ENCODE measurements around the gene EEPD1.
"Not testable (repeated sequence)": the region's sequence is repeated elsewhere in the genome, so short reads cannot be mapped to it uniquely, and the experiment has no call there.

EEPD1 gene

GRCh38 chr7:36318116-36318515, 165.1 kb downstream of the EEPD1 start:
- Mint-ChIP-seq H3K4me3 (no peak overlapping the region), H3K36me3 (ENCODE audit: low read depth) (peaks cover 20% of the 10 kb centered on the region), H3K27ac (no peak overlapping the region)

GRCh38 chr7:36321284-36321683, 168.2 kb downstream of the EEPD1 start:
- DNase-seq; H3K27me3 Mint-ChIP-seq (ENCODE audit: low read depth, poor library complexity); H3K27ac Mint-ChIP-seq; H3K4me3 Mint-ChIP-seq: not testable (repeated sequence)
- peaks cover 28% of the 10 kb centered on the region for H3K36me3 Mint-ChIP-seq (ENCODE audit: low read depth)
- H3K4me1 Mint-ChIP-seq, result peaks cover 24% of the 10 kb centered on the region
- H3K9me3 Mint-ChIP-seq, result peaks cover 30% of the 10 kb centered on the region

More at GRCh38 chr7:36318116-36318515, 165.1 kb downstream of the EEPD1 start:
- peaks cover 26% of the 10 kb centered on the region for H3K9me3 Mint-ChIP-seq
- H3K27me3 Mint-ChIP-seq (ENCODE audit: low read depth, poor library complexity), result peaks cover 4% of the 10 kb centered on the region
- peaks cover 35% of the 10 kb centered on the region for H3K4me1 Mint-ChIP-seq
- TF ChIP-seq CTCF (IDR thresholded peaks at IDR 0.05), result no peak
- DNase-seq, result no peak

- Mint-ChIP-seq H3K4me1 (peaks cover 10% of the 10 kb centered on the region), H3K27me3 (ENCODE audit: low read depth, poor library complexity) (no peaks in the 10 kb centered on the region), H3K9me3 (peaks cover 7% of the 10 kb centered on the region), H3K36me3 (ENCODE audit: low read depth) (peaks cover 46% of the 10 kb centered on the region), H3K4me3 (no peak overlapping the region), H3K27ac (no peak overlapping the region)
- TF ChIP-seq CTCF (IDR thresholded peaks at IDR 0.05), result no peak
- DNase-seq, result no peak
Observed at GRCh38 chr7:36336390-36336789, 183.3 kb downstream of the EEPD1 start.

- H3K27me3 Mint-ChIP-seq (ENCODE audit: low read depth, poor library complexity), result no peaks in the 10 kb centered on the region
- peaks cover 10% of the 10 kb centered on the region for H3K4me1 Mint-ChIP-seq
- H3K27ac Mint-ChIP-seq, result no peak overlapping the region
- H3K9me3 Mint-ChIP-seq, result peaks cover 3% of the 10 kb centered on the region
- no peak for DNase-seq
- no peak overlapping the region for H3K4me3 Mint-ChIP-seq
- peaks cover 27% of the 10 kb centered on the region for H3K36me3 Mint-ChIP-seq (ENCODE audit: low read depth)
- no peak for TF ChIP-seq CTCF (IDR thresholded peaks at IDR 0.05)
Observed at GRCh38 chr7:36338256-36338655, 185.2 kb downstream of the EEPD1 start.

- Mint-ChIP-seq H3K9me3 (peaks cover 5% of the 10 kb centered on the region), H3K27me3 (ENCODE audit: low read depth, poor library complexity) (no peaks in the 10 kb centered on the region), H3K36me3 (ENCODE audit: low read depth) (peaks cover 5% of the 10 kb centered on the region), H3K27ac (no peak overlapping the region), H3K4me3 (no peak overlapping the region), H3K4me1 (no peaks in the 10 kb centered on the region)
- TF ChIP-seq CTCF (IDR thresholded peaks at IDR 0.05), result no peak
- DNase-seq, result no peak
Observed at GRCh38 chr7:36343548-36343947, 190.5 kb downstream of the EEPD1 start.

GRCh38 chr7:36344622-36345021, 191.6 kb downstream of the EEPD1 start:
- Mint-ChIP-seq H3K36me3 (ENCODE audit: low read depth) (peaks cover 5% of the 10 kb centered on the region), H3K27me3 (ENCODE audit: low read depth, poor library complexity) (no peaks in the 10 kb centered on the region), H3K4me3 (no peak overlapping the region), H3K4me1 (no peaks in the 10 kb centered on the region), H3K27ac (no peak overlapping the region), H3K9me3 (peaks cover 5% of the 10 kb centered on the region)
- DNase-seq, result no peak
- no peak for TF ChIP-seq CTCF (IDR thresholded peaks at IDR 0.05)
